Measurements from ENCODE around the gene JSRP1. TPM values are rescaled to one million over a fixed set of nuclear protein-coding genes. Genes with fewer than 3 reads are reported as not detected.

The JSRP1 gene
- polyA plus RNA-seq, 1 donor from 2014 or later: 1.4 TPM

GRCh38 chr19:2252055-2252796, 4.0 kb downstream of the JSRP1 start:
- Histone ChIP-seq H3K79me2 (replicated peaks; ENCODE audit: insufficient read depth, low read length) (no peaks in the 10 kb centered on the region), H3K9me3 (ENCODE audit: low read length) (no peaks in the 10 kb centered on the region), H3K27ac (ENCODE audit: low read length) (no peak overlapping the region), H3K9ac (ENCODE audit: low read length) (no peak overlapping the region), H2AFZ (ENCODE audit: low read depth, low read length) (no peak overlapping the region), H3K9me2 (ENCODE audit: insufficient read depth, low read length) (no peaks in the 10 kb centered on the region), H3K36me3 (ENCODE audit: insufficient read depth, low read length) (no peaks in the 10 kb centered on the region), H4K20me1 (ENCODE audit: insufficient read depth) (no peaks in the 10 kb centered on the region), H3F3A (ENCODE audit: insufficient read depth, low read length, poor library complexity, severe bottlenecking) (no peaks in the 10 kb centered on the region), H3K27me3 (ENCODE audit: insufficient read depth, low read depth, low read length) (peaks cover 14% of the 10 kb centered on the region), H3K4me3 (ENCODE audit: low read length) (no peak overlapping the region), H3K4me2 (ENCODE audit: low read length) (no peak overlapping the region)
- TF ChIP-seq EZH2 (IDR thresholded peaks at IDR 0.05; ENCODE audit: borderline replicate concordance, insufficient read depth, low read length, poor library complexity, severe bottlenecking) (no peak), POLR2AphosphoS5 (IDR thresholded peaks at IDR 0.05) (no peak), EP300 (conservative IDR thresholded peaks at IDR 0.05; ENCODE audit: poor library complexity, severe bottlenecking) (no peak), MXI1 (conservative IDR thresholded peaks at IDR 0.05; ENCODE audit: poor library complexity, severe bottlenecking) (no peak), SMC3 (conservative IDR thresholded peaks at IDR 0.05; ENCODE audit: poor library complexity) (no peak), CTCF (IDR thresholded peaks at IDR 0.05; ENCODE audit: poor library complexity, severe bottlenecking) (no peak), REST (IDR thresholded peaks at IDR 0.05; ENCODE audit: borderline replicate concordance) (no peak), TAF1 (IDR thresholded peaks at IDR 0.05; ENCODE audit: low read depth) (no peak), RAD21 (conservative IDR thresholded peaks at IDR 0.05) (no peak)

GRCh38 chr19:2251106-2252054, 4.8 kb downstream of the JSRP1 start:
- Histone ChIP-seq H3F3A (ENCODE audit: insufficient read depth, low read length, poor library complexity, severe bottlenecking) (no peaks in the 10 kb centered on the region), H3K79me2 (replicated peaks; ENCODE audit: insufficient read depth, low read length) (no peaks in the 10 kb centered on the region), H3K27me3 (ENCODE audit: insufficient read depth, low read depth, low read length) (peaks cover 14% of the 10 kb centered on the region), H3K9ac (ENCODE audit: low read length) (no peak overlapping the region), H3K4me2 (ENCODE audit: low read length) (no peak overlapping the region), H2AFZ (ENCODE audit: low read depth, low read length) (no peak overlapping the region), H3K27ac (ENCODE audit: low read length) (no peak overlapping the region), H3K36me3 (ENCODE audit: insufficient read depth, low read length) (no peaks in the 10 kb centered on the region), H3K9me3 (ENCODE audit: low read length) (no peaks in the 10 kb centered on the region), H4K20me1 (ENCODE audit: insufficient read depth) (no peaks in the 10 kb centered on the region), H3K4me3 (ENCODE audit: low read length) (no peak overlapping the region), H3K9me2 (ENCODE audit: insufficient read depth, low read length) (no peaks in the 10 kb centered on the region)
- TF ChIP-seq EZH2 (IDR thresholded peaks at IDR 0.05; ENCODE audit: borderline replicate concordance, insufficient read depth, low read length, poor library complexity, severe bottlenecking): no peak
- TF ChIP-seq TAF1 (IDR thresholded peaks at IDR 0.05; ENCODE audit: low read depth): no peak
- no peak for TF ChIP-seq EP300 (conservative IDR thresholded peaks at IDR 0.05; ENCODE audit: poor library complexity, severe bottlenecking)
- no peak for TF ChIP-seq MXI1 (conservative IDR thresholded peaks at IDR 0.05; ENCODE audit: poor library complexity, severe bottlenecking)
- no peak for TF ChIP-seq REST (IDR thresholded peaks at IDR 0.05; ENCODE audit: borderline replicate concordance)
- TF ChIP-seq CTCF (IDR thresholded peaks at IDR 0.05; ENCODE audit: poor library complexity, severe bottlenecking): no peak
- no peak for TF ChIP-seq RAD21 (conservative IDR thresholded peaks at IDR 0.05)
- TF ChIP-seq SMC3 (conservative IDR thresholded peaks at IDR 0.05; ENCODE audit: poor library complexity): no peak
- no peak for TF ChIP-seq POLR2AphosphoS5 (IDR thresholded peaks at IDR 0.05)

Measured in neural cell (in vitro differentiated cells).